ENCODE measurements around the gene ALG12.

GRCh38 chr22:49929994-49930575 is 11.8 kb upstream of the ALG12 start:
- TF ChIP-seq CTCF (IDR thresholded peaks at IDR 0.05; ENCODE audit: low read length) (no peak), EZH2 (optimal IDR thresholded peaks at IDR 0.05; ENCODE audit: low read depth, low read length) (no peak)
